ENCODE measurements around the gene CPEB3. TPM values are rescaled to one million over a fixed set of nuclear protein-coding genes. Genes with fewer than 3 reads are reported as not detected.

CPEB3 gene
- total RNA-seq, 1 donor from 2014 or later: 8.8 TPM

DNA sequence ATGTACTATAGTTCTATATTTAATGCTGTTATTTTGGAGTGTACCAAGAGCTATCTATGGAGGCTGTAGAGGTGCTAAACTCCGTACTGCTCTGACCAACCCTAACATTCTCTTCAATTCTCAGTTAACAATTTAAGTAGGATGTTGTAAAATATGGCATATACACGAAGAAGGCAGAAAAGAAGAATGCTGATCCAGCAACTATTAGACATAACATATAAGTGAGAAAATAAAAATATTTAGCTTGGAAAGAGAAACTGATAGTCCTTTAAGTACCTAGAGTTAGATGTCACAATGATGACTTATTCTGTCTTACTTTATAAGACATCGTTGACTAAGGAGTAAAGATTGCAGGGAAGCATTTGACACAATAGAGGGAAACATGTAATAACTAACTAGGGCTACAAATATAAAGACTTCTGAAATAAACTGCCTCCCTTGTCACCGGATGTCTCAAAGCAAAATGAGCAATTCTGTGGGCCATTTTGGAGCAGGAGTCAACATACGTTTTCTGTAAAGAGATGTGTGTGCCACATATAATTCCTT, 159.5 kb downstream of the CPEB3 start:
- H3K27ac ChIP-seq: no peak overlapping the region
- no peaks in the 10 kb centered on the region for H3K27me3 ChIP-seq
- no peaks in the 10 kb centered on the region for H3K36me3 ChIP-seq
- TF ChIP-seq POLR2A (IDR thresholded peaks at IDR 0.05) (no peak), POLR2AphosphoS5 (IDR thresholded peaks at IDR 0.05; ENCODE audit: insufficient read depth in 1 of 2, low read depth in 1 of 2) (no peak)
- TF ChIP-seq, protein P1, sequence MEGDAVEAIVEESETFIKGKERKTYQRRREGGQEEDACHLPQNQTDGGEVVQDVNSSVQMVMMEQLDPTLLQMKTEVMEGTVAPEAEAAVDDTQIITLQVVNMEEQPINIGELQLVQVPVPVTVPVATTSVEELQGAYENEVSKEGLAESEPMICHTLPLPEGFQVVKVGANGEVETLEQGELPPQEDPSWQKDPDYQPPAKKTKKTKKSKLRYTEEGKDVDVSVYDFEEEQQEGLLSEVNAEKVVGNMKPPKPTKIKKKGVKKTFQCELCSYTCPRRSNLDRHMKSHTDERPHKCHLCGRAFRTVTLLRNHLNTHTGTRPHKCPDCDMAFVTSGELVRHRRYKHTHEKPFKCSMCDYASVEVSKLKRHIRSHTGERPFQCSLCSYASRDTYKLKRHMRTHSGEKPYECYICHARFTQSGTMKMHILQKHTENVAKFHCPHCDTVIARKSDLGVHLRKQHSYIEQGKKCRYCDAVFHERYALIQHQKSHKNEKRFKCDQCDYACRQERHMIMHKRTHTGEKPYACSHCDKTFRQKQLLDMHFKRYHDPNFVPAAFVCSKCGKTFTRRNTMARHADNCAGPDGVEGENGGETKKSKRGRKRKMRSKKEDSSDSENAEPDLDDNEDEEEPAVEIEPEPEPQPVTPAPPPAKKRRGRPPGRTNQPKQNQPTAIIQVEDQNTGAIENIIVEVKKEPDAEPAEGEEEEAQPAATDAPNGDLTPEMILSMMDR (IDR thresholded peaks at IDR 0.05): no peak
- no peaks in the 10 kb centered on the region for H3K4me1 ChIP-seq
- intact Hi-C loops (cut with DNase I): no loop called here
- no peaks in the 10 kb centered on the region for H3K9me3 ChIP-seq
- DNase-seq (ENCODE audit: extremely low spot score in 2 of 2): no peak
- H3K4me3 ChIP-seq: no peak overlapping the region

DNA sequence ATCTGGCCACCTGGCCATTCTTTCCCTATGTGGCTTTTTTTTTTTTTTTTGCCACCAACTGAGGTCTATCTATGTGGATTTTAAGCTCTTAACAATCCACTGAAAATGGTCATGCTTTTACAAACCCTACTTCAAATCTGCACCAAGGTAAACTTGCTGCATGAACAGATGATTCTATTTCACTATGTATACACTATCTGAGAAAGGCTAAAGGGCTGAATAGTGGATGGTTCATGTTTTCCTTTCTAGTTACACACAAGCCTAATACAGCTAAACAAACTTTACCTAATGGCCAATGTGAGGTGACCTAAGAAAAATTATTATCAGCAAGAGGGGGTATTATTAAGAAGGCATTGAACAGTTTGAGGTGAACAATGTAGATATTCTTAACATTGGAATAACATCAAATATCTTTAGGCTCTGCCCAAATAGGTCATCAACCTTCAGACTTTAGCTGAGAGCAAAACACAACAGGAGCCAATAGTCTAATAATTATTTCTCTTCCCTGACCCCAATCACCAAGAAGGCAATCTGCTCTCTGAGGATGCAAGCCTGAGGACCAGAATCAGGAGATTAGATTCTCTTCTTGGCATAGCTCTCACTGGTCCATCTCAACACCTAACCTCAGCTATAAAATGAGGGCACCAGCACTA, 160.1 kb downstream of the CPEB3 start:
- TF ChIP-seq POLR2AphosphoS5 (IDR thresholded peaks at IDR 0.05; ENCODE audit: insufficient read depth in 1 of 2, low read depth in 1 of 2) (no peak), POLR2A (IDR thresholded peaks at IDR 0.05) (no peak)
- TF ChIP-seq, protein P1 (IDR thresholded peaks at IDR 0.05): no peak
- Histone ChIP-seq H3K4me3 (no peak overlapping the region), H3K4me1 (peaks cover 5% of the 10 kb centered on the region), H3K27me3 (no peaks in the 10 kb centered on the region), H3K36me3 (no peaks in the 10 kb centered on the region), H3K27ac (no peak overlapping the region), H3K9me3 (no peaks in the 10 kb centered on the region)
- DNase-seq (ENCODE audit: extremely low spot score in 2 of 2): no peak
- intact Hi-C loops (cut with DNase I): no loop called here

DNA sequence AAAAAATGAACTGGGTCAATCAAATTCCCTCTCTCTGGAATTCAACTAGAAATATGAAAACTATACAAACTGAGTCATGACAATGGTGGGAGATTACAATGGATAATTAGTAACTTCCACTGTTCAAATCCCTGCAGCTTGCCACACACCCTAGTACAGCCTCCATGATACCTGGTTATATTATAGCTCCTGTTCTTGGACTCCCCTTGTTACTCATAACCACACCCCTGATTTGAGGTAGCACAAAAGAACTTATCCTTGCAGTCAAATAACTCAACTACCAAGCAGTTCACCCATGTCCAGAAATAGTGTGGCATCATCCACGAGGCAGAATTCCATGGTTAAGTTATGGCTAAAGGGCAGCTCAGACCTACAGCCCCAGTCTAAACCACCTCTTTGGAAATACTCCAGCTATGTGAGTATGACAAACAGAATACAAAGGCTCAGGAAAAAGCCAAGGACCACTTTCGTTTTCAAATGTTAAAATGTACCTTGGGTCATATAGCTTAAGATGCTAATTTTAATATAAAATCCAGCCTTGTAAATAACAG, 164.7 kb downstream of the CPEB3 start:
- H3K4me3 ChIP-seq: no peak overlapping the region
- TF ChIP-seq POLR2A (IDR thresholded peaks at IDR 0.05) (no peak), POLR2AphosphoS5 (IDR thresholded peaks at IDR 0.05; ENCODE audit: insufficient read depth in 1 of 2, low read depth in 1 of 2) (no peak)
- TF ChIP-seq, protein P1 (IDR thresholded peaks at IDR 0.05): no peak
- H3K27ac ChIP-seq: no peak overlapping the region
- intact Hi-C loops (cut with DNase I): no loop called here
- H3K9me3 ChIP-seq: no peaks in the 10 kb centered on the region
- H3K36me3 ChIP-seq: no peaks in the 10 kb centered on the region
- no peak for DNase-seq (ENCODE audit: extremely low spot score in 2 of 2)
- H3K4me1 ChIP-seq: peaks cover 45% of the 10 kb centered on the region
- no peaks in the 10 kb centered on the region for H3K27me3 ChIP-seq

DNA sequence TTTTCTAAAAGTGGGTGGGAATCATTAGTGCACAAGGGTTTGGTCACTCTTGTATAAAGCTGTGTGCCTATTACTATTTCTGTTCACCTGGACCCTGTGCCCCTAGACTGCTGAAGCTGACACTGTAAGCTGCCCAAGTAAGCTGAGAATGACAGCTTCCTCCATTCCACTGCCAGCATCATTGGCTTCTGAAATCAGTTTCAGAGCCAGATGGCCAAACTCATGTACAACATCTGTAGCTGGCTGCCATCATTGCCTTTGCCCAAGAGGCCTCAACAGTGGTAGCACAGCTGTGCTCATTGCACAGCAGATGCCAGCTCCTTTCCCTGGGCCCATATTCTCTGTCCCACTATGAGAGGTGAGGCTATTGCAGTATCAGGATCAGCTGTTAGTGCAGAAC, 165.7 kb downstream of the CPEB3 start:
- Histone ChIP-seq H3K36me3 (no peaks in the 10 kb centered on the region), H3K4me3 (no peak overlapping the region), H3K4me1 (peaks cover 45% of the 10 kb centered on the region), H3K27me3 (no peaks in the 10 kb centered on the region), H3K27ac (peak overlapping the region; percentile 1), H3K9me3 (no peaks in the 10 kb centered on the region)
- DNase-seq (ENCODE audit: extremely low spot score in 2 of 2): no peak
- intact Hi-C loops (cut with DNase I): no loop called here
- TF ChIP-seq POLR2A (IDR thresholded peaks at IDR 0.05) (no peak), POLR2AphosphoS5 (IDR thresholded peaks at IDR 0.05; ENCODE audit: insufficient read depth in 1 of 2, low read depth in 1 of 2) (no peak)
- TF ChIP-seq, protein P1 (IDR thresholded peaks at IDR 0.05): no peak

DNA sequence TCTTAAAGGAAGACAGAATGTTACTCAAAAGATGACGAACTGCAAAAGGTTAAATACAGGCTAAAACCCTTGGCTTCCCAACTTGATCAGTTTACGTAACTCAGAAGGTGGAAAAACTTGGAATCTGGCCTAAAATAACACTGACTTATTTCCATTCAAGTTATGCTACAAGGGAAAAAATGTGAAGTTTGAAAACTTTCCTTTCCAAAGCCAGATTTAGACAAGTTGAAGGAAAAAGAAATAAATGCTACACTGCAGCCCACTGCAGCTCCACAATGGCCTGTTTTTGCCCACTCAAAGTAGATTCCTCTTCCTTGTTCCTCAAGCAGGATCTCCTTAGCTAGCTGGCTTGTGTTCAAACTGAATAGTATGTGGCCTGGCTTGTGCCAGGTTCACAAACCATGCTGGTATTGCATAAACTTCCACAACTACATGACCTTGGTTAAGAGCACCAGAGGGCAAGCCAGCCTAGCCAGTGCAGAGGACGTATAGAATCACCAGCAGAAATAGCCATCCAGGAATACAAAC, 166.2 kb downstream of the CPEB3 start:
- Histone ChIP-seq H3K9me3 (no peaks in the 10 kb centered on the region), H3K36me3 (no peaks in the 10 kb centered on the region), H3K27ac (peak overlapping the region; percentile 1), H3K4me1 (peaks cover 45% of the 10 kb centered on the region), H3K27me3 (no peaks in the 10 kb centered on the region), H3K4me3 (no peak overlapping the region)
- peak in 1 of 2 donors; percentile 44 for TF ChIP-seq POLR2AphosphoS5 (IDR thresholded peaks at IDR 0.05; ENCODE audit: insufficient read depth in 1 of 2, low read depth in 1 of 2)
- TF ChIP-seq POLR2A (IDR thresholded peaks at IDR 0.05): no peak
- intact Hi-C loops (cut with DNase I): no loop called here
- no peak for DNase-seq (ENCODE audit: extremely low spot score in 2 of 2)

Data from vagina (tissue), 2 donors.